NCI-H2029 (cell line): ENCODE data around the gene NBPF8.
"Not testable (repeated sequence)": the region's sequence is repeated elsewhere in the genome, so short reads cannot be mapped to it uniquely, and the experiment has no call there.

Source experiments
- DNase-seq: peaks from one replicate; lab custom pipeline; 2025; lab: John Stamatoyannopoulos, UW

NBPF8 gene

GRCh38 chr1:120414911-120415480 is at the start of gene NBPF8:
Gene NBPF8 (plus strand): TSS chr1:120415035. CDS start chr1:120436523, 21,488 bp downstream.
- DNase-seq: not testable (repeated sequence)

DNA sequence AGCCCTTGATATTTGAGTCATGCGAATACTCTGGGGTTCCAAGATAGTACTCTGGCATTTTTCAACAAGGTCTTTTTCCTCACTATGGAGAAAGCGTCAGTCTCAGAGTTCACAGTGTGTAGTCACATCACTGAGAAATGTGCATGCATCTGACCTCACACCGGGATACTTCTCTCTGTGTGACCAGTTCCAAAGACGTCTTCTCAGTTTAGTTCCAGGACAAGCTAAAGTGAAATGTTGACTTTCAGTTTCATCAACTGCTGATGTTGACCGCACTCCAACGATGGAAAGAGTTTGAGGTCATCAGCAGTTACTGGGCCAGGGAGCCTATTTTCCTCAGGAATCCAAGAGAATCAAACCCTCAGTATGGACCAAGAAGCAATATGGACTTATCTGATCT is 47.1 kb upstream of the NBPF8 start:
- DNase-seq: not testable (repeated sequence)

GRCh38 chr1:120386651-120387050 is 28.2 kb upstream of the NBPF8 start:
- not testable (repeated sequence) for DNase-seq

- DNase-seq: peak; percentile 50
These were observed 26.2 kb upstream of the NBPF8 start for GRCh38 chr1:120388597-120389126.

- DNase-seq: not testable (repeated sequence)
These were observed 23.5 kb upstream of the NBPF8 start for GRCh38 chr1:120391365-120391764.

DNA sequence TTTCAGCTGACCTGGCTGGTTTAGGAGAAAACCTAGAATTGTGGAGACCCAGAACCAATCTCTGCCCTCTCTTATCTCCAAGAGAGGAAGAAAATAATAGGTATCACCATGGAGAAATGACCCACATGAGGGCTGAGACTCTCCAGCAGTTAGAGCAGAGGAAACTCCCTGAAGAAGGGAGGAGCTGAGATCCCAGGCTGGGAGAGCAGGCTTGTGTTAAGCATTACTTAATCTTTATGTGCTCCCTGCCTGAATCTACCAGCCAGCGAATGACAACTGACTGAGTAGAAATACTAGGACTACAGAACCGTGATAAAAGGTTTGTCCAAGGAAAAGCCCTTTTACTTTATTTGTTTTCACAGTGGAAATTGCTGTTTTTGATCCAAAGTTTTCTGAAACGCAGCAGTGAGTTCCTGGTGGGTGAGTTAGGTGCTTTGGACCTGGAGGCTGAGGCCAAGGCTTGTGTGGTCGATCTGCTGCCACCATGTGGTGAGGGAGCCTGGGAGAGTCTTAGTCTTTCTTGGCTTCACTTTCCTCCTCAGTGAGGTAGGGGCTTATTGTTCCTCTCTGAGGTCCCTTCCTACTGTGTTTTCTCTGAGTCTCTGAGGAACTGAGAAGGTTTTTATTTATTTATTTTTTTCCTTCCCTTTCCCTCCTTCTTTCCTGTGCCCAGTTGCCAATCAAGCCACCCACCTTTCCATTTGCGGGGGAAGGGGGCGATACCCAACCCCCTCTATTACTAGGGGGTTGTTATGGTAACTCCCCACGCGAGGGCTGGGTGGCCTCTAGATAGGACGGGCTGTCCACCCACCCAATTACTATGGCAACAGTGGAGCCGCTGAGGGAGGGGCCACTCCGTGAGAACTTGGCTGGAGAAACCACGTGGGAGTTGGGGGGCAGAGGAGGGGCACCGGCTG is 21.3 kb upstream of the NBPF8 start:
- not testable (repeated sequence) for DNase-seq

DNA sequence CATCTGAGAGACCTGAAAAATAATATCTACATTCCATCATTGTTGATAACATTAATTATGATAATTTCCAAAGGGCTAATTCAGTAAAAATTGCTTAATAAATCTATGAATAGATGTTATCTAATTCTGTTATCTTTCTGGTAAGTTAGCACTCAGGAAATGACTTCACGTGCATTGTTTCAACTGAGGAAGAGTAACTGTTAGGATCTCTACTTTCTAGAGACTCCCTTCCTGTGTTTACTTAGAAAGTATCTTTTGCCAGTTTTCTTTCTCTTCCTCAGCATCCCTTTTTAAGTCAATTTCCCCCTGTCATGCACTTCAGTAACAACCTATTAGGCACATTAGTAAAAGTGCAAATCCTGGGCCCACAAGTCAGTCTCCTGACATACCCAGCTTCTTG is 9.5 kb upstream of the NBPF8 start:
- DNase-seq: not testable (repeated sequence)

GRCh38 chr1:120414451-120414850 is 384 bp upstream of the NBPF8 start:
- not testable (repeated sequence) for DNase-seq

DNA sequence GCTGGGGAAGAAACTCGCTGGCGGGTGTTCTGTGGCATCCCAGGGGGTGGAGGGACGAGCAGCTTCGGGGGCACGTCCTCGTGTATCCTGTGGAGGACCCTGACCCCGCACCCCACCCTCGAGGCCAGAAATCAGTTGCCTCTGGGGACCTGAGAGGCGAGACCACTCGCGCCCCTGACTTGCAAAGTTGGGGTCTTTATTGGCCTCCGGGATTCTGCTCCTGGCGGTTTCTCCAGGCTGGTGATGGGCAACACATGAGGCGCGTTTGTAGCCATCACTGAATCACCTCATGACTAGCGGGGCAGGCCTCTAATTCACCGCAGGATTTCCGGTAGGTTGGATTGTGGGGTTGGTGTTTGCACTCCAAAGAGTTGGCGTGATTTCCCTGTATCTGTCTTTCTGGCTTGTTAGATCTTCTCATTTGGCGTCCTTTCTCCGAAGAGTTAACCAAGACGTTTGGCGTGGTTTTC is 692 bp downstream of the NBPF8 start:
- DNase-seq: not testable (repeated sequence)

DNA sequence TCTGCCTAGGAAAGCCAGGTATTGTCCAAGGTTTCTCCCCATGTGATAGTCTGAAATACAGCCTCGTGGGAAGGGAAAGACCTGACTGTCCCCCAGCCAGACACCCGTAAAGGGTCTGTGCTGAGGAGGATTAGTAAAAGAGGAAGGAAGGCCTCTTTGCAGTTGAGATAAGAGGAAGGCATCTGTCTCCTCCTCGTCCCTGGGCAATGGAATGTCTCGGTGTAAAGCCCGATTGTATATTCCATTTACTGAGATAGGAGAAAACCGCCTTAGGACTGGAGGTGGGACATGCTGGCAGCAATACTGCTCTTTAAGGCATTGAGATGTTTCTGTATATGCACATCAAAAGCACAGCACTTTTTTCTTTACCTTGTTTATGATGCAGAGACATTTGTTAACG is 10.2 kb downstream of the NBPF8 start:
- DNase-seq: not testable (repeated sequence)

DNA sequence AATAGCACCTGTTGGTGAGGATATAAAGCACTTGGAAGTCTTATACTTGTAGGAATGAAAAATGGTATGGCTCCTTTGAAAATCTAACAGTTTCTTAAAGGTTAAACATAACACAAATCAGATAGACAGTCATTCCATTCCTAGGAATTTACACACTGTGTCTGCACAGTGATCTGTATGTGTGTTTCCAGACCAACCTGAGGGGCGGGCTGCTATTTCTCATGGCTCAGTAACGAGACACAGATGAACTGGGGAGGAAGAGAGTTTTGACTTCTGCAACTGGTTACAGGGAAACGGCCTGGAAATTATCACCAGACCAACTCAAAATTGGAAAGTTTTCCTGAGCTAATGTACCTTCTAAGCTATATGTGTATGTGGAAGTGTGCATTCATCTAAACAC is 16.8 kb downstream of the NBPF8 start:
- DNase-seq: not testable (repeated sequence)

- DNase-seq: not testable (repeated sequence)
These were observed 19.0 kb downstream of the NBPF8 start for GRCh38 chr1:120433831-120434230.

DNA sequence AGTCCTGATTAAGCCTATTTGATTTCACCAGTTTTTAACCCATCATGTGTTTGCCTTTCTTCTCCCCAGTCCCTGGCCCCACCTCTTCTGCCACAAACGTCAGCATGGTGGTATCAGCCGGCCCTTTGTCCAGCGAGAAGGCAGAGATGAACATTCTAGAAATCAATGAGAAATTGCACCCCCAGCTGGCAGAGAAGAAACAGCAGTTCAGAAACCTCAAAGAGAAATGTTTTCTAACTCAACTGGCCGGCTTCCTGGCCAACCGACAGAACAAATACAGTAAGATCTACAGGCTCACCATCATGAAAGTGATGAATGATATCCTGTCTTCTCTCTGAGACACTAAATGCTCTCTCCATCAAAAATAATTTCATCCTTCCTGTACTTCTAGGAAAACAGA is 34.3 kb downstream of the NBPF8 start:
- not testable (repeated sequence) for DNase-seq
